ENCODE measurements around the gene LEFTY2.
"Not testable (repeated sequence)": the region's sequence is repeated elsewhere in the genome, so short reads cannot be mapped to it uniquely, and the experiment has no call there.

DNA sequence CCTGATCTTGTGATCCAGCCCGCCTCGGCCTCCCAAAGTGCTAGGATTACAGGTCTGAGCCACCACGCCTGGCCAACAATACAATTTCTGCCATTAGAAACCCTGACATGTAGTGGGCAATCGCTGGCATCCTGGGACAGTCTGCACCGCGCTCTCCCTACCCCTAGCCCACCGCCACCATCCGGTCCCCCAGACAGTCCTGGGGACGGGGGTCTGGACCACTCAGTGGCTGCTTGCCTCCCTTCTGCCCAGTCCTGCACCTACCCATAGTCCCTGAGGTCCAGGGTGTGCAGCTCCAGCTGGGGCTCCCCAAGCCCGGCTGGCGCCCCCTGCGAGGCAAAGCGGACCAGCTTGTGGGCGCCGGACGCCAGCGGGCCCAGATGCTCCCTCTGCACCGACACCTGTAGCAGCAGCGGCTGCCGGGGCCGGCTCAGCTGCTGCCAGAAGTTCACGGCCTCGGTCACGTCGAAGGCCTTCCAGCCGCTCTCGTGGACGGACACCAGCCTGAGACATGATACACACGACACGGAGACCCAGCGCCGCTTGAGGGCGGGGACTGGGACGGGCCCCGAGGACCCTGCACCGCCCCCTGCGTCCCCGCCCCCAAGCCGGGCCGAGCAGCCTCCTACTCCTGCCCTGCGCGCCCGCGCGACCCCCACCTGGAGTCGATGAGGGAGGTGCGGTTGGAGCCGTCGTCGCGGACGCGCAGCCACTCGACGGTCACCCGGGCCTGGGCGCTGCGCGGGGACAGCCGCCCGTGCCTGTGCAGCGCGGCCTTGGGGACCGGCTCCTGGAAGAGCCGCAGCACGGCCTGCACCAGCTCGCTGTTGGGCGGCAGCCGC is 1.7 kb downstream of the LEFTY2 start:
- TF ChIP-seq, protein P1, sequence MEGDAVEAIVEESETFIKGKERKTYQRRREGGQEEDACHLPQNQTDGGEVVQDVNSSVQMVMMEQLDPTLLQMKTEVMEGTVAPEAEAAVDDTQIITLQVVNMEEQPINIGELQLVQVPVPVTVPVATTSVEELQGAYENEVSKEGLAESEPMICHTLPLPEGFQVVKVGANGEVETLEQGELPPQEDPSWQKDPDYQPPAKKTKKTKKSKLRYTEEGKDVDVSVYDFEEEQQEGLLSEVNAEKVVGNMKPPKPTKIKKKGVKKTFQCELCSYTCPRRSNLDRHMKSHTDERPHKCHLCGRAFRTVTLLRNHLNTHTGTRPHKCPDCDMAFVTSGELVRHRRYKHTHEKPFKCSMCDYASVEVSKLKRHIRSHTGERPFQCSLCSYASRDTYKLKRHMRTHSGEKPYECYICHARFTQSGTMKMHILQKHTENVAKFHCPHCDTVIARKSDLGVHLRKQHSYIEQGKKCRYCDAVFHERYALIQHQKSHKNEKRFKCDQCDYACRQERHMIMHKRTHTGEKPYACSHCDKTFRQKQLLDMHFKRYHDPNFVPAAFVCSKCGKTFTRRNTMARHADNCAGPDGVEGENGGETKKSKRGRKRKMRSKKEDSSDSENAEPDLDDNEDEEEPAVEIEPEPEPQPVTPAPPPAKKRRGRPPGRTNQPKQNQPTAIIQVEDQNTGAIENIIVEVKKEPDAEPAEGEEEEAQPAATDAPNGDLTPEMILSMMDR (IDR thresholded peaks at IDR 0.05): not testable (repeated sequence)
- not testable (repeated sequence) for TF ChIP-seq POLR2A (IDR thresholded peaks at IDR 0.05)

All from testis (tissue), 2 donors.